ENCODE results near the gene GTF2H4.
"Not testable (repeated sequence)": the region's sequence is repeated elsewhere in the genome, so short reads cannot be mapped to it uniquely, and the experiment has no call there.

GTF2H4 gene

DNA sequence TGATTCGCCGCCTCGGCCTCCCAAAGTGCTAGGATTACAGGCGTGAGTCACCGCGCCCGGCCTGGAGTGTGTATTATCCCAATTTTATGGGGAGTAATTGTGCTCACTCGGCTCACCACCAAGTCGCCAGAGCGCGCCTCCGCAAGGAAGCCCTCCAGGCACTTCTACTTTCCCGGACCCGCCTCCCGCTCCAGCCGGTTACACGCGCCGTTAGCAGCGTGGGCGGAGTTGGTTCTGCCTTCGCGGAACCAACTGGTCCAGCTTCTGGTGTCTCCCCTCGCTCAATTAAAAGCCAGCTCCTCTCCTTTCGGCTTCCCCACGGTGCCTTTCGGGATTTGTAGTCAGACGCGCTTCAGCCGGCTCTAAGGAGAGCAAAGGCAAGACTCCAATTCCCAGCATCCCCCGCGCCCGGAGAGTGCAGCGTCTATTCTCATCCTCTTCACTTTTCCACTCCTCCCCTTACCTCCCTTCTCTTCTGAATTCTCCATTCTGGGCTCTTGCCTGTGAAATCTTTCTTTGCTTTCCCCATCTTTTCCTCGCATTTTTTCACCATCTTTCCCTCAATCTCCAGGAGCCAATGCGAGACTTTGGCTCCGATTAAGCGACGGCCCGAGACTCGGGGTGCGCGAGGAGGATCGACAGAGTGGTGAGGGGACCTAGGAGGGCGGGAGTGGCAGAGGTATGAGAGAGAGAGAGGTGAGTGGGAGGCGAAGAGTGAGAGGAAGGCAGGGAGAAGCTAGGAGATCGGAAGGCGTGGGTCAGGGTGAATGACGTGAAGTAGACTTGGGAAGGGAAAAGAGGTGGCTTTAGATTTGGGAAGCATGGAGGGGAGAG lies at the start of gene GTF2H4:
Gene GTF2H4, plus strand, starts transcription at position 450 of the 834 bp plus-strand sequence.
- H3K79me2 ChIP-seq (ENCODE audit: insufficient read depth, low read depth) = peaks cover 5% of the 10 kb centered on the region; the same call in 1 of the 2 replicates
- H3K27me3 ChIP-seq (ENCODE audit: insufficient read depth, low read depth) = no peaks in the 10 kb centered on the region
- peak within 1 kb of the TSS; percentile 49 for H3K4me2 ChIP-seq
- H3K4me1 ChIP-seq (ENCODE audit: low read depth, poor library complexity, severe bottlenecking) = peaks cover 8% of the 10 kb centered on the region
- H4K20me1 ChIP-seq (ENCODE audit: insufficient read depth) = no peaks in the 10 kb centered on the region
- H3K36me3 ChIP-seq (ENCODE audit: insufficient read depth) = no peaks in the 10 kb centered on the region
- peak within 1 kb of the TSS; percentile 65 for H3K4me3 ChIP-seq (IDR thresholded peaks at IDR 0.05; ENCODE audit: insufficient read depth, low read depth, low read length)
- TF ChIP-seq, protein P1, sequence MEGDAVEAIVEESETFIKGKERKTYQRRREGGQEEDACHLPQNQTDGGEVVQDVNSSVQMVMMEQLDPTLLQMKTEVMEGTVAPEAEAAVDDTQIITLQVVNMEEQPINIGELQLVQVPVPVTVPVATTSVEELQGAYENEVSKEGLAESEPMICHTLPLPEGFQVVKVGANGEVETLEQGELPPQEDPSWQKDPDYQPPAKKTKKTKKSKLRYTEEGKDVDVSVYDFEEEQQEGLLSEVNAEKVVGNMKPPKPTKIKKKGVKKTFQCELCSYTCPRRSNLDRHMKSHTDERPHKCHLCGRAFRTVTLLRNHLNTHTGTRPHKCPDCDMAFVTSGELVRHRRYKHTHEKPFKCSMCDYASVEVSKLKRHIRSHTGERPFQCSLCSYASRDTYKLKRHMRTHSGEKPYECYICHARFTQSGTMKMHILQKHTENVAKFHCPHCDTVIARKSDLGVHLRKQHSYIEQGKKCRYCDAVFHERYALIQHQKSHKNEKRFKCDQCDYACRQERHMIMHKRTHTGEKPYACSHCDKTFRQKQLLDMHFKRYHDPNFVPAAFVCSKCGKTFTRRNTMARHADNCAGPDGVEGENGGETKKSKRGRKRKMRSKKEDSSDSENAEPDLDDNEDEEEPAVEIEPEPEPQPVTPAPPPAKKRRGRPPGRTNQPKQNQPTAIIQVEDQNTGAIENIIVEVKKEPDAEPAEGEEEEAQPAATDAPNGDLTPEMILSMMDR (conservative IDR thresholded peaks at IDR 0.05; ENCODE audit: low read depth, low read length) = no peak
- H3K9ac ChIP-seq = peak within 1 kb of the TSS; percentile 35; the same call in 1 of the 2 replicates
- H3K27ac ChIP-seq = no peak within 1 kb of the TSS
- H2AFZ ChIP-seq (ENCODE audit: low read depth) = peak within 1 kb of the TSS; percentile 72

DNA sequence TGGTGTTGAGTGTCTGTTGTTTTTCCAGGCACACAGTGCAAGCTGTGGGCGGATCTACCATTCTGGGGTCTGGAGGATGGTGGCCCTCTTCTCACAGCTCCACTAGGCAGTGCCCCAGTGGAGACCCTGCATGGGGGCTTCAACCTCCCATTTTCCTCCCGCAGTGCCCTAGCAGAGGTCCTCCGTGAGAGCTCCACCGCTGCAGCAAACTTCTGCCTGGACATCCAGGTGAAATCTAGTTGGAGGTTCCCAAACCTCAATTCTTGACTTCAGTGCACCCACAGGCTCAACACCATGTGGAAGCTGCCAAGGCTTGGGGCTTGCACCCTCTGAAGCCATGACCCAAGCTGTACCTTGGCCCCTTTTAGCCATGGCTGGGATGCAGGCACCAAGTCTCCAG lies 48.3 kb upstream of the GTF2H4 start:
- not testable (repeated sequence) for H3K27ac ChIP-seq; H3K4me3 ChIP-seq (IDR thresholded peaks at IDR 0.05; ENCODE audit: insufficient read depth, low read depth, low read length); H3K9ac ChIP-seq; H3K27me3 ChIP-seq (ENCODE audit: insufficient read depth, low read depth); H4K20me1 ChIP-seq (ENCODE audit: insufficient read depth); H2AFZ ChIP-seq (ENCODE audit: low read depth); H3K79me2 ChIP-seq (ENCODE audit: insufficient read depth, low read depth); H3K4me2 ChIP-seq; H3K4me1 ChIP-seq (ENCODE audit: low read depth, poor library complexity, severe bottlenecking); H3K36me3 ChIP-seq (ENCODE audit: insufficient read depth)

DNA sequence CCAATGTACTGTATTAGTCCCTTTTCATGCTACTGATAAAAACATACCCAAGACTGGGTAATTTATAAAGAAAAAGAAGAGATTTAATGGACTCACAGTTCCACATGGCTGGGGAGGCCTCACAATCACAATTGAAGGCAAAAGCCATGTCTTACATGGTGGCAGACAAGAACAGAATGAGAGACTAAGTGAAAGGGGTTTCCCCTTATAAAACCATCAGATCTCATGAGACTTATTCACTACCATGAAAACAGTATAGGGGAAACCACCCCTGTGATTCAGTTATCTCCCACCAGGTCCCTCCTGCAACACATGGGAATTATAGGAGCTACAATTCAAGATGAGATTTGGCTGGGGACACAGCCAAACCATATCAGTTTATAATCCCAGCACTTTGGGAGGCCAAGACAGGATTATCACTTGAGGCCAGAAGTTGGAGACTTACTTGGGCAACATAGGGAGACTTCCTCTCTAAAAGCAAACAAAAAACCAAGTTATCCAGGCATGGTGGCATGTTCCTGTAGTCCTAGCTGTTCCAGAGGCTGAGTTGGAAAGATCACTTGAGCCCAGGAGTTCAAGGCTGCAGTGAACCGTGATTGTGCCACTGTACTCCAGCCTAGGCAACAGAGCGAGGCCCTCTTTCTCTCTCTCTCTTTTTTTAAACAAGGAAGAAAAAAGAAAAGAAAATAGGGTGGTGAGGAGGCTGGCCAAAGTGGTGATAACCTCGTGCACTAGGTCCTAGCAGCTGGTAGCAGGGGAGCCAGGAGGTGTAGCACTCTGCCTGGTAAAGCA lies 46.6 kb upstream of the GTF2H4 start:
- Histone ChIP-seq H3K36me3 (ENCODE audit: insufficient read depth) (no peaks in the 10 kb centered on the region), H2AFZ (ENCODE audit: low read depth) (no peak overlapping the region), H3K79me2 (ENCODE audit: insufficient read depth, low read depth) (no peaks in the 10 kb centered on the region), H3K4me2 (no peak overlapping the region), H3K9ac (no peak overlapping the region), H3K27me3 (ENCODE audit: insufficient read depth, low read depth) (no peaks in the 10 kb centered on the region), H3K27ac (no peak overlapping the region), H4K20me1 (ENCODE audit: insufficient read depth) (no peaks in the 10 kb centered on the region), H3K4me1 (ENCODE audit: low read depth, poor library complexity, severe bottlenecking) (no peaks in the 10 kb centered on the region), H3K4me3 (IDR thresholded peaks at IDR 0.05; ENCODE audit: insufficient read depth, low read depth, low read length) (no peak overlapping the region)
- TF ChIP-seq, protein P1 (conservative IDR thresholded peaks at IDR 0.05; ENCODE audit: low read depth, low read length) = no peak

DNA sequence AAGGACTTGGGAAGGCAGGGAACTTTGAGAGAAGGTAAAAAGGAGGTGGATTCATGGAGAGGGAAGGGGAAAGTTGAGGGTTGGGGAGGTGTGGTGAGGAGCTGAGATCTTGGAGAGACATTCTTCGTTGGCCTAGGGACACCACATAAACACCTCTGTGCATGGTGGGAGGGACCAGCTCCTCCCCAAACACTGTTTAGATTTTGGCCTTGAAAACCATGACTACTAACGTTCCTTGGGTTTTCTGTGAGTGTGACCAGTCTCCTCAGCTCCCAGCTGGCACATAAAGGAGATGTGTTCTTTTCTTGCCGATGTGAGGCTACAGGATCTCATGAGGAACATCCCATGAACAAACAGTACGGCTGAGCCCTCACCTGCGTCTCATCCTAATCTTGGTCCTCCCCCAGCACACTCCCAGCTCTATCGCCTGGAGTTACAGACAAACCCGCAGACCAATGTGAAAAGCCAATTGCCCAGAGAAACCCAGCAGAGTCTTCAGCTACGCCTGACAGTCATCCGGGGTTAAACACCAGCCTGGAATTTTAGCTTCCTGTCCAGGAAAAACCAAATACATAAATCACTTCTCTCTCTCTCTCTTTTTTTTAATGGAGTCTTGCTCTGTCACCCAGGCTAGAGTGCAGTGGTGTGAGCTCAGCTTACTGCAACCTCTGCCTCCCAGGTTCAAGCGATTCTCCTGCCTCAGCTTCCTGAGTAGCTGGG lies 45.7 kb upstream of the GTF2H4 start:
- H3K4me3 ChIP-seq (IDR thresholded peaks at IDR 0.05; ENCODE audit: insufficient read depth, low read depth, low read length) = no peak overlapping the region

More for the DNA sequence above, 45.7 kb upstream of the GTF2H4 start:
- Histone ChIP-seq H4K20me1 (ENCODE audit: insufficient read depth) (no peaks in the 10 kb centered on the region), H3K4me2 (no peak overlapping the region), H2AFZ (ENCODE audit: low read depth) (no peak overlapping the region), H3K9ac (no peak overlapping the region), H3K79me2 (ENCODE audit: insufficient read depth, low read depth) (no peaks in the 10 kb centered on the region), H3K27ac (no peak overlapping the region), H3K27me3 (ENCODE audit: insufficient read depth, low read depth) (no peaks in the 10 kb centered on the region), H3K36me3 (ENCODE audit: insufficient read depth) (no peaks in the 10 kb centered on the region), H3K4me1 (ENCODE audit: low read depth, poor library complexity, severe bottlenecking) (no peaks in the 10 kb centered on the region)
- TF ChIP-seq, protein P1 (conservative IDR thresholded peaks at IDR 0.05; ENCODE audit: low read depth, low read length) = no peak

Data from KMS-11 (cell line).